MM.1S (cell line): ENCODE measurements around the gene LCA5L.

Source experiments
- EZH2 ChIP-seq: fragments of 300-600 bp; sonication (generic); optimal IDR thresholded peaks from 2 replicates; pipeline ENCODE3; 2017; ENCODE audit warnings: low read depth, mild to moderate bottlenecking, antibody characterized with exemption, low read length, mixed read lengths
- TF ChIP-seq, protein P1 (sequence below): fragments of 300-600 bp; sonication (generic); IDR thresholded peaks from 2 replicates; pipeline ENCODE4 v1.5.1; 2016; ENCODE audit warnings: antibody characterized with exemption, low read length, mixed read lengths

DNA sequence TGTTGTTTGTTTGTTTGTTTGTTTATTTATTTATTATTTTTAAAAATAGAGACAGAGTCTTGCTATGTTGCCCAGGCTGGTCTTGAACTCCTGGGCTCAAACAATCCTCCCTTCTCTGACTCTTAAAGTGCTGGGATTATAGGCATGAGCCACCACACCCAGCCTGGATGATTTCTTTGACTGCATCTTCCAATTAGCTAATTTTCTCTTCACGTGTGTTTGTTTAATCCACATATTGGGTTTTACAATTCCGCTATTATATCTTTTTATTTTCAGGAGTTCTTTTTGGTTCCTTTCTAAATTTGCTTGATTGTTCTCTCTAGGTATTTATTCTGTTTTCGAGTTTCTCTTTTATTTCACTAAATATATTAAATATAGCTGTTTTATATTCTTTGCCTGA lies 26.0 kb upstream of the LCA5L start:
- TF ChIP-seq EZH2, result no peak
- TF ChIP-seq, protein P1, sequence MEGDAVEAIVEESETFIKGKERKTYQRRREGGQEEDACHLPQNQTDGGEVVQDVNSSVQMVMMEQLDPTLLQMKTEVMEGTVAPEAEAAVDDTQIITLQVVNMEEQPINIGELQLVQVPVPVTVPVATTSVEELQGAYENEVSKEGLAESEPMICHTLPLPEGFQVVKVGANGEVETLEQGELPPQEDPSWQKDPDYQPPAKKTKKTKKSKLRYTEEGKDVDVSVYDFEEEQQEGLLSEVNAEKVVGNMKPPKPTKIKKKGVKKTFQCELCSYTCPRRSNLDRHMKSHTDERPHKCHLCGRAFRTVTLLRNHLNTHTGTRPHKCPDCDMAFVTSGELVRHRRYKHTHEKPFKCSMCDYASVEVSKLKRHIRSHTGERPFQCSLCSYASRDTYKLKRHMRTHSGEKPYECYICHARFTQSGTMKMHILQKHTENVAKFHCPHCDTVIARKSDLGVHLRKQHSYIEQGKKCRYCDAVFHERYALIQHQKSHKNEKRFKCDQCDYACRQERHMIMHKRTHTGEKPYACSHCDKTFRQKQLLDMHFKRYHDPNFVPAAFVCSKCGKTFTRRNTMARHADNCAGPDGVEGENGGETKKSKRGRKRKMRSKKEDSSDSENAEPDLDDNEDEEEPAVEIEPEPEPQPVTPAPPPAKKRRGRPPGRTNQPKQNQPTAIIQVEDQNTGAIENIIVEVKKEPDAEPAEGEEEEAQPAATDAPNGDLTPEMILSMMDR, result no peak
